HepG2 (cell line): ENCODE measurements around the gene HSPB9. TPM values are rescaled to one million over a fixed set of nuclear protein-coding genes. Genes with fewer than 3 reads are reported as not detected.
A peak's percentile ranks its signal among the peaks of the same experiment; 100 is the strongest.

Source experiments
- MEF2D ChIP-seq: sonication (generic); formaldehyde crosslinking; IDR thresholded peaks from 2 replicates; pipeline ENCODE4 v1.5.1; 2020; ENCODE audit warnings: mild to moderate bottlenecking, missing genetic modification reagents
- NFATC3 ChIP-seq: sonication (generic); formaldehyde crosslinking; IDR thresholded peaks from 2 replicates; pipeline ENCODE4 v1.5.1; 2020; ENCODE audit warnings: mild to moderate bottlenecking, missing genetic modification reagents
- REPIN1 ChIP-seq: sonication (generic); formaldehyde crosslinking; IDR thresholded peaks from 2 replicates; pipeline ENCODE4 v1.8.0; 2022; ENCODE audit warnings: missing genetic modification reagents, low read depth, mild to moderate bottlenecking, borderline replicate concordance
- RXRB ChIP-seq: IDR thresholded peaks from 2 replicates; pipeline ENCODE4 v1.6.1; 2016; ENCODE audit warnings: borderline replicate concordance, missing genetic modification reagents, missing compliant biosample characterization
- SCMH1 ChIP-seq: sonication (generic); formaldehyde crosslinking; IDR thresholded peaks from 2 replicates; pipeline ENCODE4 v1.9.0; 2021; ENCODE audit warnings: missing genetic modification reagents, mild to moderate bottlenecking, borderline replicate concordance
- SKI ChIP-seq: fragments of 450-650 bp; IDR thresholded peaks from one replicate; pipeline ENCODE4 v1.6.1; 2018; ENCODE audit warnings: mild to moderate bottlenecking; ENCODE audit not compliant: partially characterized antibody
- ZNF335 ChIP-seq: sonication (generic); formaldehyde crosslinking; IDR thresholded peaks from 2 replicates; pipeline ENCODE4 v1.4.0; 2020; ENCODE audit warnings: missing genetic modification reagents
- ZNF574 ChIP-seq: sonication (generic); formaldehyde crosslinking; IDR thresholded peaks from 2 replicates; pipeline ENCODE4 v1.4.0; 2020; ENCODE audit warnings: missing genetic modification reagents
- ZNF580 ChIP-seq: IDR thresholded peaks from 2 replicates; pipeline ENCODE4 v1.6.1; 2016; ENCODE audit warnings: low read depth, borderline replicate concordance
- polyA plus RNA-seq, 8 experiments: library from polyadenylated mRNA; depleted of rRNA in 3 of 8; stranded (reverse) in 7 of 8; unstranded in 1 of 8; fragments of >200 nt; fragmentation: Illumina TruSeq in 4 of 8; extraction: Trizol in 4 of 8; gene quantifications; 2 replicates each; pipeline versions ENCODE4 v1.2.1 to v1.2.3, GENCODE V29; 2011 to 2016; ENCODE audit warnings: low read depth in 4 of 8, missing spikeins in 1 of 8, mixed read lengths in 1 of 8; ENCODE audit not compliant: insufficient read depth in 1 of 8
- total RNA-seq, 5 experiments: library from RNA; depleted of rRNA; stranded (reverse); fragments of >200 nt; fragmentation: Illumina TruSeq; extraction: Trizol; gene quantifications; 2 replicates each; pipeline ENCODE4 v1.2.3, GENCODE V29; 2016; ENCODE audit warnings: low read depth in 1 of 5
- TF ChIP-seq, protein P1 (sequence below): IDR thresholded peaks from 2 replicates; pipeline ENCODE4 v1.6.1; 2016; ENCODE audit warnings: mild to moderate bottlenecking
- TF ChIP-seq, protein P2 (sequence below): sonication (generic); formaldehyde crosslinking; IDR thresholded peaks from 2 replicates; pipeline ENCODE4 v1.5.0; 2020; ENCODE audit warnings: mild to moderate bottlenecking, missing genetic modification reagents, borderline replicate concordance
- TF ChIP-seq, protein P3 (sequence below): sonication (generic); formaldehyde crosslinking; IDR thresholded peaks from 2 replicates; pipeline ENCODE4 v1.9.0; 2021; ENCODE audit warnings: missing genetic modification reagents, borderline replicate concordance

Gene HSPB9
- total and polyA plus RNA-seq, 2 of the 13 experiments (the other 11 are each of a cell fraction or from before 2014, with no cell fraction given): 0.05 to 0.24 TPM

GRCh38 chr17:42101513-42102292 lies 20.9 kb upstream of the HSPB9 start (continued):
- TF ChIP-seq, protein P1, sequence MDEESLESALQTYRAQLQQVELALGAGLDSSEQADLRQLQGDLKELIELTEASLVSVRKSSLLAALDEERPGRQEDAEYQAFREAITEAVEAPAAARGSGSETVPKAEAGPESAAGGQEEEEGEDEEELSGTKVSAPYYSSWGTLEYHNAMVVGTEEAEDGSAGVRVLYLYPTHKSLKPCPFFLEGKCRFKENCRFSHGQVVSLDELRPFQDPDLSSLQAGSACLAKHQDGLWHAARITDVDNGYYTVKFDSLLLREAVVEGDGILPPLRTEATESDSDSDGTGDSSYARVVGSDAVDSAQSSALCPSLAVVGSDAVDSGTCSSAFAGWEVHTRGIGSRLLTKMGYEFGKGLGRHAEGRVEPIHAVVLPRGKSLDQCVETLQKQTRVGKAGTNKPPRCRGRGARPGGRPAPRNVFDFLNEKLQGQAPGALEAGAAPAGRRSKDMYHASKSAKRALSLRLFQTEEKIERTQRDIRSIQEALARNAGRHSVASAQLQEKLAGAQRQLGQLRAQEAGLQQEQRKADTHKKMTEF (CRISPR knock-in tag): peak; percentile 43; the same call in 1 of the 2 replicates
- TF ChIP-seq ZNF580 (CRISPR knock-in tag) (peak; percentile 96), ZNF335 (CRISPR knock-in tag) (no peak), MEF2D (0 out of 2 replicates have a peak, but pooled peaks have one; percentile 28), ZNF574 (CRISPR knock-in tag) (no peak), SKI (no peak), SCMH1 (CRISPR knock-in tag) (no peak), RXRB (peak; percentile 52; the same call in 1 of the 2 replicates), REPIN1 (no peak), NFATC3 (CRISPR knock-in tag) (no peak)
- TF ChIP-seq, protein P2, sequence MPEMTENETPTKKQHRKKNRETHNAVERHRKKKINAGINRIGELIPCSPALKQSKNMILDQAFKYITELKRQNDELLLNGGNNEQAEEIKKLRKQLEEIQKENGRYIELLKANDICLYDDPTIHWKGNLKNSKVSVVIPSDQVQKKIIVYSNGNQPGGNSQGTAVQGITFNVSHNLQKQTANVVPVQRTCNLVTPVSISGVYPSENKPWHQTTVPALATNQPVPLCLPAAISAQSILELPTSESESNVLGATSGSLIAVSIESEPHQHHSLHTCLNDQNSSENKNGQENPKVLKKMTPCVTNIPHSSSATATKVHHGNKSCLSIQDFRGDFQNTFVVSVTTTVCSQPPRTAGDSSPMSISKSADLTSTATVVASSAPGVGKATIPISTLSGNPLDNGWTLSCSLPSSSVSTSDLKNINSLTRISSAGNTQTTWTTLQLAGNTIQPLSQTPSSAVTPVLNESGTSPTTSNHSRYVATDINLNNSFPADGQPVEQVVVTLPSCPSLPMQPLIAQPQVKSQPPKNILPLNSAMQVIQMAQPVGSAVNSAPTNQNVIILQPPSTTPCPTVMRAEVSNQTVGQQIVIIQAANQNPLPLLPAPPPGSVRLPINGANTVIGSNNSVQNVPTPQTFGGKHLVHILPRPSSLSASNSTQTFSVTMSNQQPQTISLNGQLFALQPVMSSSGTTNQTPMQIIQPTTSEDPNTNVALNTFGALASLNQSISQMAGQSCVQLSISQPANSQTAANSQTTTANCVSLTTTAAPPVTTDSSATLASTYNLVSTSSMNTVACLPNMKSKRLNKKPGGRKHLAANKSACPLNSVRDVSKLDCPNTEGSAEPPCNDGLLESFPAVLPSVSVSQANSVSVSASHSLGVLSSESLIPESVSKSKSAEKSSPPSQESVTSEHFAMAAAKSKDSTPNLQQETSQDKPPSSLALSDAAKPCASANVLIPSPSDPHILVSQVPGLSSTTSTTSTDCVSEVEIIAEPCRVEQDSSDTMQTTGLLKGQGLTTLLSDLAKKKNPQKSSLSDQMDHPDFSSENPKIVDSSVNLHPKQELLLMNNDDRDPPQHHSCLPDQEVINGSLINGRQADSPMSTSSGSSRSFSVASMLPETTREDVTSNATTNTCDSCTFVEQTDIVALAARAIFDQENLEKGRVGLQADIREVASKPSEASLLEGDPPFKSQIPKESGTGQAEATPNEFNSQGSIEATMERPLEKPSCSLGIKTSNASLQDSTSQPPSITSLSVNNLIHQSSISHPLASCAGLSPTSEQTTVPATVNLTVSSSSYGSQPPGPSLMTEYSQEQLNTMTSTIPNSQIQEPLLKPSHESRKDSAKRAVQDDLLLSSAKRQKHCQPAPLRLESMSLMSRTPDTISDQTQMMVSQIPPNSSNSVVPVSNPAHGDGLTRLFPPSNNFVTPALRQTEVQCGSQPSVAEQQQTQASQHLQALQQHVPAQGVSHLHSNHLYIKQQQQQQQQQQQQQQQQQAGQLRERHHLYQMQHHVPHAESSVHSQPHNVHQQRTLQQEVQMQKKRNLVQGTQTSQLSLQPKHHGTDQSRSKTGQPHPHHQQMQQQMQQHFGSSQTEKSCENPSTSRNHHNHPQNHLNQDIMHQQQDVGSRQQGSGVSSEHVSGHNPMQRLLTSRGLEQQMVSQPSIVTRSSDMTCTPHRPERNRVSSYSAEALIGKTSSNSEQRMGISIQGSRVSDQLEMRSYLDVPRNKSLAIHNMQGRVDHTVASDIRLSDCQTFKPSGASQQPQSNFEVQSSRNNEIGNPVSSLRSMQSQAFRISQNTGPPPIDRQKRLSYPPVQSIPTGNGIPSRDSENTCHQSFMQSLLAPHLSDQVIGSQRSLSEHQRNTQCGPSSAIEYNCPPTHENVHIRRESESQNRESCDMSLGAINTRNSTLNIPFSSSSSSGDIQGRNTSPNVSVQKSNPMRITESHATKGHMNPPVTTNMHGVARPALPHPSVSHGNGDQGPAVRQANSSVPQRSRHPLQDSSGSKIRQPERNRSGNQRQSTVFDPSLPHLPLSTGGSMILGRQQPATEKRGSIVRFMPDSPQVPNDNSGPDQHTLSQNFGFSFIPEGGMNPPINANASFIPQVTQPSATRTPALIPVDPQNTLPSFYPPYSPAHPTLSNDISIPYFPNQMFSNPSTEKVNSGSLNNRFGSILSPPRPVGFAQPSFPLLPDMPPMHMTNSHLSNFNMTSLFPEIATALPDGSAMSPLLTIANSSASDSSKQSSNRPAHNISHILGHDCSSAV: no peak
- TF ChIP-seq, protein P3, sequence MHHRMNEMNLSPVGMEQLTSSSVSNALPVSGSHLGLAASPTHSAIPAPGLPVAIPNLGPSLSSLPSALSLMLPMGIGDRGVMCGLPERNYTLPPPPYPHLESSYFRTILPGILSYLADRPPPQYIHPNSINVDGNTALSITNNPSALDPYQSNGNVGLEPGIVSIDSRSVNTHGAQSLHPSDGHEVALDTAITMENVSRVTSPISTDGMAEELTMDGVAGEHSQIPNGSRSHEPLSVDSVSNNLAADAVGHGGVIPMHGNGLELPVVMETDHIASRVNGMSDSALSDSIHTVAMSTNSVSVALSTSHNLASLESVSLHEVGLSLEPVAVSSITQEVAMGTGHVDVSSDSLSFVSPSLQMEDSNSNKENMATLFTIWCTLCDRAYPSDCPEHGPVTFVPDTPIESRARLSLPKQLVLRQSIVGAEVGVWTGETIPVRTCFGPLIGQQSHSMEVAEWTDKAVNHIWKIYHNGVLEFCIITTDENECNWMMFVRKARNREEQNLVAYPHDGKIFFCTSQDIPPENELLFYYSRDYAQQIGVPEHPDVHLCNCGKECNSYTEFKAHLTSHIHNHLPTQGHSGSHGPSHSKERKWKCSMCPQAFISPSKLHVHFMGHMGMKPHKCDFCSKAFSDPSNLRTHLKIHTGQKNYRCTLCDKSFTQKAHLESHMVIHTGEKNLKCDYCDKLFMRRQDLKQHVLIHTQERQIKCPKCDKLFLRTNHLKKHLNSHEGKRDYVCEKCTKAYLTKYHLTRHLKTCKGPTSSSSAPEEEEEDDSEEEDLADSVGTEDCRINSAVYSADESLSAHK (CRISPR knock-in tag): no peak
